ENCODE data around the gene CNTN1.
A peak's percentile ranks its signal among the peaks of the same experiment; 100 is the strongest.
"Not testable (repeated sequence)": the region's sequence is repeated elsewhere in the genome, so short reads cannot be mapped to it uniquely, and the experiment has no call there.

CNTN1 gene

DNA sequence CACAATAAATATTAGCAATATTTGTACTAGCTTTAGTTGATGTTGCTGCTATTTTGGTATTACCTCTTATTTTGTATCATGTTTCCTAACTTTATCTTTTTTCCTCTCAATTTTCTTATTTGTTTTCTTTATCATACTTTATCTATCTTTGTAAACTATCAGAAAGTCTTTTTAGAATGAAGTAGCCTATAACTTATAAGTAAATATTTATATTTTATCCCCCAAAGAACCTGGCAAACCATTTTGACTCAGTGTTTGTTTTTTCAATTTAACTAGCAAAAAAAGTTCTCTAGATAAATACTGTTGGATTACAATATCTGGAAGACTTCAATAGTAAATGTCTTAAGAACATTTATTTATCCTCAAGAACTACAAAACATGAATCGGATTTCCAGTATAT is 360.2 kb downstream of the CNTN1 start:
- no peak for TF ChIP-seq POLR2A (IDR thresholded peaks at IDR 0.05; ENCODE audit: low read depth, low read length)
- no peak for TF ChIP-seq SPI1 (IDR thresholded peaks at IDR 0.05; ENCODE audit: low read depth, low read length)
- TF ChIP-seq POU2F2 (IDR thresholded peaks at IDR 0.05; ENCODE audit: low read depth, low read length), result no peak
- no peak for TF ChIP-seq PAX5 (IDR thresholded peaks at IDR 0.05; ENCODE audit: insufficient read depth, low read length, severe bottlenecking)
- no peak for TF ChIP-seq POLR2AphosphoS5 (IDR thresholded peaks at IDR 0.05; ENCODE audit: low read depth, low read length)
- no peak for TF ChIP-seq TAF1 (IDR thresholded peaks at IDR 0.05; ENCODE audit: low read depth, low read length)
- FAIRE-seq, result no peak
- no peak for DNase-seq (ENCODE audit: insufficient read length, low spot score)

DNA sequence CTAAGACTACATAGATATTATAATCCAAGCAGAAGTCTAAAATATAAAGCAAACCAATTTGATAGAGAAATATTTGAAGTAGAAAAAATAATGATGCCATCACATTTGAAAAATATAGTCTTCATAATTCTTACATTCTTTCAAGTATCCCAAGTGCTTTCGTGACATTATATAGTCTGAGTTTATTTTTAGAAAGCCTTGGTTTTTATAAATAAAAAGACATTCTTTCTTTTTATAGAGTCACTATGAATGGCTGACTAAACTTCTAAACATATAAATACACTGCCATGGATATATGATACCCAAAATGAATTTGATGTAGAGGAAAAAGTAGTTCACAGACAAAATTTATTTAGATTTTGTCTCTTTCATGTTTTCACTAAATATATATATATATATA is 360.8 kb downstream of the CNTN1 start:
- no peak for TF ChIP-seq POLR2AphosphoS5 (IDR thresholded peaks at IDR 0.05; ENCODE audit: low read depth, low read length)
- no peak for TF ChIP-seq SPI1 (IDR thresholded peaks at IDR 0.05; ENCODE audit: low read depth, low read length)
- TF ChIP-seq PAX5 (IDR thresholded peaks at IDR 0.05; ENCODE audit: insufficient read depth, low read length, severe bottlenecking), result no peak
- TF ChIP-seq POLR2A (IDR thresholded peaks at IDR 0.05; ENCODE audit: low read depth, low read length), result no peak
- FAIRE-seq (no peak), DNase-seq (ENCODE audit: insufficient read length, low spot score) (no peak)

DNA sequence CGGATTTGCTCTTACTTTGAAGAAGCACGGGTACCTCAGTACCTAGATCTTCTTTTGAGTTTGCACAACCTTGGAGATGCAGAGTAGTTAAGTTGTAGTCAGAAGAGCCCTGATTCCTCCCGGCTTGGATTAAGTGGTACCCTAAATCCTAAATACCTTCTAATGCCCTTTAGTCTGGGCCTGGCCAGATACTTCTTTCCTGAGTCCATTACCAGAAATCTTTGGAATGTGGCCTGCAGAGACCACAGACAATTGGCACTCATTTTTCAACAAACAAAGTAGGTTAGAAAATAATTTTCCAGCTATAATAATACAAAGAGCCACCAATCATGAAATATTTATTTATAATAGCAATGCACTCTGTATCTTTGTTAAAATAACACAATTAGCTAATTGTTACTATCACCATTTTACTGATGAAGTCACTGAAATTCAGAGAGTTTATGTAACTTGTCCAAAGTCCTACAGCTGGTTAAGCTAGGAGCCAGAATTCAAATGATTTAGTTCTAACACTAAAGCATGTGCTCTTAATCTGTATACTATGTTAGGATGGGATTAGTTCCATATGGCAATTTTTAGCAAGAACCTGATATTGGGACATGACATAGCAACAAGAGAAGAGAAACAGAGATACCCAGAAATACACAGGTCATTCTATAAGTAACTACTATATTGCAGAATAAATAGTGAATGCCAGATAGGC is 363.8 kb downstream of the CNTN1 start:
- no peak for TF ChIP-seq POU2F2 (IDR thresholded peaks at IDR 0.05; ENCODE audit: low read depth, low read length)
- TF ChIP-seq PAX5 (IDR thresholded peaks at IDR 0.05; ENCODE audit: insufficient read depth, low read length, severe bottlenecking), result no peak
- no peak for TF ChIP-seq POLR2AphosphoS5 (IDR thresholded peaks at IDR 0.05; ENCODE audit: low read depth, low read length)
- TF ChIP-seq POLR2A (IDR thresholded peaks at IDR 0.05; ENCODE audit: low read depth, low read length), result no peak
- no peak for TF ChIP-seq SPI1 (IDR thresholded peaks at IDR 0.05; ENCODE audit: low read depth, low read length)
- TF ChIP-seq TAF1 (IDR thresholded peaks at IDR 0.05; ENCODE audit: low read depth, low read length), result no peak
- FAIRE-seq, result no peak
- DNase-seq (ENCODE audit: insufficient read length, low spot score), result no peak

DNA sequence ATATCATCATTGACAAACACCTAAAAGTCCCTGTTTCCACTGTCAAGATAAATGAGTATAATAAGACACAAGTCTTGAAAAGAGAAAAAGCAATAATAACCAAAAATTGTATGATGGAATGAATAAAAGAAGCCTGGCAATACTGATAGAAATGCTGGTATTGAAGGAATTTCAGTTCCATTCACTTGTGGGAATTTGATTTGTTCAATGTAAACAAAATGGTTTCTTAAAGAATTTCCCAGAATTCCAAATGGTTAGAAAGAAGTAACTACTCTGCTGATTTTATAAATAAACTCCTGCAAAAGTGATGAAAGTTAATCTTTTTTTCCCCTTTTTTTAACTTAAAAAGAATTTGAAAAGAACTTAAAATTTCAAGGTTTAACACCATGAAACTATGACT is 366.0 kb downstream of the CNTN1 start:
- DNase-seq (ENCODE audit: insufficient read length, low spot score), result no peak
- TF ChIP-seq SPI1 (IDR thresholded peaks at IDR 0.05; ENCODE audit: low read depth, low read length) (no peak), POU2F2 (IDR thresholded peaks at IDR 0.05; ENCODE audit: low read depth, low read length) (no peak), POLR2AphosphoS5 (IDR thresholded peaks at IDR 0.05; ENCODE audit: low read depth, low read length) (no peak), POLR2A (IDR thresholded peaks at IDR 0.05; ENCODE audit: low read depth, low read length) (no peak), PAX5 (IDR thresholded peaks at IDR 0.05; ENCODE audit: insufficient read depth, low read length, severe bottlenecking) (no peak), TAF1 (IDR thresholded peaks at IDR 0.05; ENCODE audit: low read depth, low read length) (no peak)
- no peak for FAIRE-seq

DNA sequence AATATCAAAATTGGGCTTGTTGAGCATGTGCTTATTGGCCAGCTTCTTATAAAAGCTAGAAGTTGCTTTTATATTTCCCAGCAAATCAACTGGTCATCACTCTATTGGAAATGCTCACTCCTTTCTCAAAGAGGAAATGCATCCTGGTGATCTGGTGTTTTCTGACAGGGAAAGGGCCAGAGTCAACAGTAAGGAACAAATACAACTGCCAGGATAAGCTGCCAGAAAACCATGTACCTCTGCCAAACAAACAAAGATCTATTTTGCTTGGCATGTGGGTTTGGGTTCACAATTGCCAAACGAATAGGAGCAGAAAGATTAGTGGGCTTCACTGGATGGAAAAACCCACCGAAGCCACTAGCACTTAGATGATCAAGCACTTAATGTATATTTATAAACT is 369.0 kb downstream of the CNTN1 start:
- TF ChIP-seq SPI1 (IDR thresholded peaks at IDR 0.05; ENCODE audit: low read depth, low read length) (no peak), POLR2AphosphoS5 (IDR thresholded peaks at IDR 0.05; ENCODE audit: low read depth, low read length) (no peak)
- no peak for DNase-seq (ENCODE audit: insufficient read length, low spot score)
- FAIRE-seq, result no peak

DNA sequence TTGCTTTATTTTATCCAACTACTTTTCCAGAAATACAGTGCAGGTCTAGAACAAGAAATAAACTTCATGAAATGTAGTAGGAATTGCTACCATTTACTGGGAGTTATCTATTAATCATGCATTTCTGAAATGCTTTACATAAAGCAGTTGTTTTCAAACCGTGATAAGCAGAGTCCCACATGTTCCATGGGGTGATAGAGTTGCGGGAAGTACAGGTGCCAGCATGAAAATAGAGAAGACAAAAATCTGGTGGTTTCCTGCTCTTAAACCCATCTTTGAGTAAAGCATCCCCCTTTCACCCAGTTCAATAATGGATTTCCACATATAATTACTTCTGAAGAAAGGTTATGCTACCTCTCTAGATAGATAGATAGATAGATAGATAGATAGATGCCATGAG is 372.2 kb downstream of the CNTN1 start:
- FAIRE-seq (no peak), DNase-seq (ENCODE audit: insufficient read length, low spot score) (no peak)
- TF ChIP-seq POLR2AphosphoS5 (IDR thresholded peaks at IDR 0.05; ENCODE audit: low read depth, low read length) (no peak), PAX5 (IDR thresholded peaks at IDR 0.05; ENCODE audit: insufficient read depth, low read length, severe bottlenecking) (no peak), POU2F2 (IDR thresholded peaks at IDR 0.05; ENCODE audit: low read depth, low read length) (no peak)

DNA sequence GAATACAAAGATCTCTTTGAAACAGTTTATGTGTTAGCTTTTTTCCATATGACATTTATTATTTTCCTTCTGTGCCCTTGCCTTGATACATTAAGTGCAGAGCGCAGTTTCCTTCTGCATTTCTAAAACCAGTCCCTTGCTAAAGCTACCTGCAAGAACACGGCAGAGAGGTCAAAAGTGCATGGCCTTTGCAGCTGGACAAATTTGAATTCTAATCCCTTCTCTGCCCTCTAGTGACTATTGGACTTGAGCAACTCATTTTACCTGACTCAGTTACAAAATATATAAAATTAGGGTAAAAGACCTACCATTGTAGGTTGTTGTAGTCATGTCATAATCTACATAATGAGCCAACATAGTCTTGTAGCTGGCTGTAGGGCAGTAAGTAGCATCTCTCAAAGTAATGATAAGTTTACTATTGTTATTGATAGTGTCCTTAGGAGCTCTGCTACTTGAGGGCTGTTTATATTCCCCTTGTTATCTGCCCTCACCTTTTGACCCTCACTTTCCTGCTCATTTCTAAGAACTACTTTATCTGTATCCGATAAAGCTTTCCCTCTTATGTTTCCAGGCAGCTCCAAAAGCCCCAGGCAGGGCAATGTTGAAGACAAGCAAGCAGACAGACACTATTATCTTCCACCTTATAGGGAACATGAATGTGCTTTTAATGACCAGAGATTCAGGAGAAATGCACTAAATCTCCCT is 375.9 kb downstream of the CNTN1 start:
- no peak for FAIRE-seq
- no peak for TF ChIP-seq PAX5 (IDR thresholded peaks at IDR 0.05; ENCODE audit: insufficient read depth, low read length, severe bottlenecking)
- TF ChIP-seq SPI1 (IDR thresholded peaks at IDR 0.05; ENCODE audit: low read depth, low read length), result no peak
- no peak for TF ChIP-seq TAF1 (IDR thresholded peaks at IDR 0.05; ENCODE audit: low read depth, low read length)
- TF ChIP-seq POLR2AphosphoS5 (IDR thresholded peaks at IDR 0.05; ENCODE audit: low read depth, low read length), result no peak
- no peak for TF ChIP-seq POU2F2 (IDR thresholded peaks at IDR 0.05; ENCODE audit: low read depth, low read length)
- TF ChIP-seq POLR2A (IDR thresholded peaks at IDR 0.05; ENCODE audit: low read depth, low read length), result no peak
- no peak for DNase-seq (ENCODE audit: insufficient read length, low spot score)

DNA sequence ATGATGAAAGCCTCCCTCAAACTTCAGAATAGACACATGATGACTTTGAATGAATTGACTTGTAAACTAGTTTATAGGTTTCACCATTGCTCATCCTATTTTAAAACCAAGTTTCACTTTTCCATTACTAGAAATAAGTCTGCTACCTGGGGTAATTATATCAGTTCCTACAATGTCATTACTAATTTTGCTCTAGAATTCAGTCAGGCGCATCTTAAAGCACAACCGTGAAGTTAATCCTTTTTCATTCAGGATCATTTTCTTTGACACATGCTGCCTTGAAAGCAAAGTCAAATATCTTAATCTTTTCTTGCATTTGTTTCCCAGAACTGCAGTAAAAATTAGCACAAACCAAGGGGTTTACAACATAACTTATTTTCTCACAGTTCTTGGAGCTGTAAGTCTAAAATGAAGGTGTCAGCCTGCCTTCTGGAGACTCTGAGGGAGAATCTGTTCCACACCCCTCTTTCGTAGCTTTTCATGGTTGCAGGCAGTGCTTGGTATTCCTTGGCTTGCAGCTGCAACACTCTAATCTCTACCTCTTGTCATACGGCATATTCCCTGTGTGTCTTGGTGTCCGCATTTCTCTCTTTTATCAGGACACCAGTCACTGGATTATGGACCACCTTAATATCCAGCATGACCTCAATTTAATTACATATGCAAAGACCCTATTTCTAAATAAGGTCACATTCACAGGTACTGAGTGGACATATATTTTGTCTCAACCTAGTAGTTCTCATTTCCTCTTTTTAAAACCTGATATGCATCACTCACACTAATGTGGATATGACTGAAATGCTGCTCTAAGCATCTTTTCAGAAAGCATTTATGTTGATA is 381.6 kb downstream of the CNTN1 start:
- FAIRE-seq (no peak), DNase-seq (ENCODE audit: insufficient read length, low spot score) (no peak)
- TF ChIP-seq POU2F2 (IDR thresholded peaks at IDR 0.05; ENCODE audit: low read depth, low read length) (no peak), SPI1 (IDR thresholded peaks at IDR 0.05; ENCODE audit: low read depth, low read length) (peak; percentile 83)

DNA sequence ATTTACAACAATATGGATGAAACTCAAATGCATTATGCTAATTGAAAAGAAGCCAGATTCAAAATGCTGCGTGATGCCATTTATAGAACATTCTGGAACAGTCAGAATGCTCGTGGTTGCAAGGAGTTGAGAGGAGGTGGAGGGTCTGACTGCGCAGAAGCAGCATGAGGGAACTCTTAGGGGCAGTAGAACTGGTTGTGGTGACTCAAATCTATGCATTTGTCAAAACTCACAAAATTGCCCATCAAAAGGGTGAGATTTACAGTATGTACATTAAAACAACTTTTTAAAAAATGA is 382.2 kb downstream of the CNTN1 start:
- FAIRE-seq, result no peak
- TF ChIP-seq POLR2AphosphoS5 (IDR thresholded peaks at IDR 0.05; ENCODE audit: low read depth, low read length) (no peak), POLR2A (IDR thresholded peaks at IDR 0.05; ENCODE audit: low read depth, low read length) (no peak), POU2F2 (IDR thresholded peaks at IDR 0.05; ENCODE audit: low read depth, low read length) (no peak), TAF1 (IDR thresholded peaks at IDR 0.05; ENCODE audit: low read depth, low read length) (no peak), PAX5 (IDR thresholded peaks at IDR 0.05; ENCODE audit: insufficient read depth, low read length, severe bottlenecking) (no peak)

DNA sequence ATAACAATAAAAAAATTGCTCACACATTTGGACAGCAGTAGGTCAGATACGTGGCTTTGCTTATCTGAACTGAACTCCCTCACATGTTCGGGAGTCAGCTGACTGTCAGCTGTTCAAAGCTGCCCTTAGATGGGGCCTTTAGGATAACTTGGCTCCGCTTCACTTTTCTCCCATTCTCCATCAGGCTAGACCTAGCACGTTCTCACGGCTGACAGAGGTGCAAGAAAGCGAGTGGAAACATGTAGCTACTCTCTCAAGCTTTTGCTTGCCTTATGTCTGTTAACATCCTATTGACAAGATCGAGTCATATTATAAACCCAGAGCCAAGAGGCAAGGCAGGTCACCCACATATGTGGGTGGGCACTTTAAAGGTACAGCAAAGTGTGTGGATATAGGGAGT is 383.9 kb downstream of the CNTN1 start:
- FAIRE-seq (no peak), DNase-seq (ENCODE audit: insufficient read length, low spot score) (no peak)
- TF ChIP-seq PAX5 (IDR thresholded peaks at IDR 0.05; ENCODE audit: insufficient read depth, low read length, severe bottlenecking), result no peak
- no peak for TF ChIP-seq POU2F2 (IDR thresholded peaks at IDR 0.05; ENCODE audit: low read depth, low read length)
- no peak for TF ChIP-seq POLR2AphosphoS5 (IDR thresholded peaks at IDR 0.05; ENCODE audit: low read depth, low read length)
- TF ChIP-seq POLR2A (IDR thresholded peaks at IDR 0.05; ENCODE audit: low read depth, low read length), result no peak
- no peak for TF ChIP-seq SPI1 (IDR thresholded peaks at IDR 0.05; ENCODE audit: low read depth, low read length)

More for the DNA sequence above, 382.2 kb downstream of the CNTN1 start:
- no peak for DNase-seq (ENCODE audit: insufficient read length, low spot score)

DNA sequence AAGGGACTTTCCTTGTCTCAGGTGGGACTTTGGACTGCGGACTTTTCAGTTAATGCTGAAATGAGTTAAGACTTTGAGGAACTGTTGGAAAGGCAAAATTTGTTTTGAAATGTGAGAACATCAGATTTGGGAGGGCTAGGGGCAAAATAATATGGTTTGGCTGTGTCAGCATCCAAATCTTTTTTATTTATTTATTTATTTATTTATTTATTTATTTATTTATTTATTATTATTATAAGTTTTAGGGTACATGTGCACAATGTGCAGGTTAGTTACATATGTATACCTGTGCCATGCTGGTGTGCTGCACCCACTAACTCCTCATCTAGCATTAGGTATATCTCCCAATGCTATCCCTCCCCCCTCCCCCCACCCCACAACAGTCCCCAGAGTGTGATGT is 389.0 kb downstream of the CNTN1 start:
- DNase-seq (ENCODE audit: insufficient read length, low spot score); FAIRE-seq: not testable (repeated sequence)

Measured in GM12891 (cell line).